Heart right ventricle (tissue), 16 donors: ENCODE measurements around the gene CCM2. TPM values are rescaled to one million over a fixed set of nuclear protein-coding genes. Genes with fewer than 3 reads are reported as not detected.

ENCODE experiments used
- ATAC-seq, 8 donors: fragments of 200-7000 bp; cut with Tn5 transposase; one replicate each; pipeline ENCODE4 v1.9.1; 2020; ENCODE audit warnings: mild to moderate bottlenecking in 8 of 8, moderate library complexity in 8 of 8, moderate number of reproducible peaks in 1 of 8
- DNase-seq, 2 donors: peaks; one replicate each; pipeline ENCODE4 v3.0.0-alpha.2; 2020
- H3K27ac ChIP-seq, 10 donors: fragments of 200-600 bp; sonication (generic) in 2 of 10; one replicate each; pipeline versions ENCODE4 v1.5.0 to v1.8.0; 2020 to 2022; ENCODE audit warnings: mild to moderate bottlenecking in 3 of 10
- H3K27me3 ChIP-seq, 7 donors: fragments of 200-600 bp; one replicate each; pipeline ENCODE4 v1.8.0; 2021 to 2022; ENCODE audit warnings: mild to moderate bottlenecking in 2 of 7
- H3K36me3 ChIP-seq, 9 donors: fragments of 200-600 bp; sonication (generic) in 1 of 9; one replicate each; pipeline versions ENCODE4 v1.5.0 to v1.8.0; 2020 to 2022; ENCODE audit warnings: mild to moderate bottlenecking in 2 of 9
- H3K4me1 ChIP-seq, 9 donors: fragments of 200-600 bp; sonication (generic) in 1 of 9; one replicate each; pipeline versions ENCODE4 v1.5.0 to v1.8.0; 2020 to 2022; ENCODE audit warnings: mild to moderate bottlenecking in 4 of 9
- H3K4me3 ChIP-seq, 10 donors: fragments of 200-600 bp; sonication (generic) in 2 of 10; one replicate each; pipeline versions ENCODE4 v1.5.0 to v1.8.0; 2020 to 2022; ENCODE audit warnings: mild to moderate bottlenecking in 7 of 10, moderate library complexity in 2 of 10
- H3K9me3 ChIP-seq, 11 donors: fragments of 200-600 bp in 10 of 11; sonication (generic) in 2 of 11; one replicate each; pipeline versions ENCODE4 v1.5.0 to v1.8.0; 2013 to 2022; ENCODE audit warnings: mild to moderate bottlenecking in 2 of 11, control low read depth in 1 of 11, moderate library complexity in 1 of 11
- CTCF ChIP-seq, 9 donors: fragments of 200-600 bp; sonication (generic) in 2 of 9; IDR thresholded peaks; one replicate each; pipeline versions ENCODE4 v1.5.0 to v1.8.0; 2021 to 2022; ENCODE audit warnings: antibody characterized with exemption in 9 of 9, mild to moderate bottlenecking in 5 of 9, moderate library complexity in 1 of 9
- WGBS, 2 donors: extraction: QIAGEN DNeasy Blood & Tissue Kit; methylation state at CpG; one replicate each; pipeline ENCODE4 v1.1.7; 2013; ENCODE audit warnings: inconsistent platforms in 1 of 2; 5-methylcytosine and 5-hydroxymethylcytosine counted together
- intact Hi-C, 10 donors: fragments of 100-400 bp; cut with DNase I; formaldehyde crosslinking; loops; one replicate each; pipeline versions ENCODE4 v1.11.1 to v1.14.2; 2022
- polyA plus RNA-seq, 2 donors: library from polyadenylated mRNA; stranded (reverse); fragments of 200-250 nt; gene quantifications; one replicate each; pipeline ENCODE4 v1.2.3, GENCODE V29; 2013
- total RNA-seq, 10 donors: library from RNA; stranded (reverse); fragmentation: NEBNext Ultra II Directional in 3 of 10; extraction: Animal tissue kit (Norgen Biotek cat#: 25700) in 3 of 10; gene quantifications; one replicate each; pipeline versions ENCODE4 v1.2.1 to v1.2.4, GENCODE V29; 2021 to 2023
- donor health status: Arrhythmogenic right ventricular cardiomyopathy.
- donor health status: ischemic (EF 13 %, LVEDD 7.1; RV severe dilation, severe dysfunction).
- donor health status: healthy with polysubstance abuse.
- donor health status: DM: no; HTN: yes; CAD: no.
- donor health status: DM: no; HTN: no; CAD: no.
- donor health status: ischemic (EF 25% LVEDD 6.9; RV normal size, moderate dysfunction).
- donor health status: ischemic (EF 25% LVEDD 5.7; RV mildly dilated, moderate dysfunction).
- donor health status: healthy.
- donor health status: DM: yes; HTN: yes; CAD: no.
- donor health status: Ischemic cardiomyopathy.
- donor health status: ischemic (EF 35%, LVEDD 5.7; RV mildly dilated, moderate dysfunction).
- donor health status: nonischemic (EF 11% LVEDD 7.7; RV severe dilation, severe dysfunction).
- donor health status: DM: yes; HTN: yes; CAD: no.
- donor health status: PGD.
- donor health status: ischemic (EF 29% LVEDD 5.4; RV normal size, mild dysfunction).
- donor health status: nonischemic (EF 23%, LVEDD 6.1; RV moderate dilation, normal function).

CCM2 gene
- total and polyA plus RNA-seq, 12 donors, result 21.5 to 71.1 (median 25.7) TPM

- Histone ChIP-seq H3K9me3 (no peaks in the 10 kb centered on the region), H3K36me3 (peaks cover 0 to 30% (median 13%) of the 10 kb centered on the region in 9 donors), H3K4me1 (peaks cover 0 to 7% (median 0%) of the 10 kb centered on the region in 9 donors), H3K27me3 (no peaks in the 10 kb centered on the region), H3K27ac (no peak overlapping the region), H3K4me3 (no peak overlapping the region)
- intact Hi-C loops, result no loop called here
- ATAC-seq (peak in 1 of 8 donors; percentile 20), DNase-seq (no peak)
- no peak for TF ChIP-seq CTCF (IDR thresholded peaks at IDR 0.05)
- WGBS, 2 donors, result 91 to 93% methylated on average over 17 of the region's 17 CpGs
Measured at GRCh38 chr7:45080265-45080957, 80.4 kb downstream of the CCM2 start.

GRCh38 chr7:45080958-45081669 is 81.1 kb downstream of the CCM2 start:
- H3K9me3 ChIP-seq, result no peaks in the 10 kb centered on the region
- H3K27me3 ChIP-seq, result no peaks in the 10 kb centered on the region
- no peak overlapping the region for H3K4me3 ChIP-seq
- DNase-seq (no peak), ATAC-seq (peak in 1 of 8 donors; percentile 10)
- TF ChIP-seq CTCF (IDR thresholded peaks at IDR 0.05), result no peak
- H3K36me3 ChIP-seq, result peaks cover 0 to 23% (median 7%) of the 10 kb centered on the region in 9 donors
- H3K27ac ChIP-seq, result no peak overlapping the region
- 90 to 93% methylated on average over 14 of the region's 14 CpGs for WGBS, 2 donors
- peaks cover 0 to 7% (median 0%) of the 10 kb centered on the region in 9 donors for H3K4me1 ChIP-seq
- intact Hi-C loops, result no loop called here

- no peaks in the 10 kb centered on the region for H3K9me3 ChIP-seq
- peak in 2 of 8 donors; percentile 2 to 5 for ATAC-seq
- H3K36me3 ChIP-seq, result peaks cover 0 to 18% (median 7%) of the 10 kb centered on the region in 9 donors
- whole genome bisulfite sequencing, 2 donors, result 92 to 97% methylated on average over 9 of the region's 9 CpGs
- DNase-seq, result no peak
- no peak overlapping the region for H3K27ac ChIP-seq
- TF ChIP-seq CTCF (IDR thresholded peaks at IDR 0.05), result no peak
- intact Hi-C loops, result no loop called here
- no peaks in the 10 kb centered on the region for H3K27me3 ChIP-seq
- H3K4me3 ChIP-seq, result no peak overlapping the region
- H3K4me1 ChIP-seq, result peaks cover 0 to 7% (median 0%) of the 10 kb centered on the region in 9 donors
Measured at GRCh38 chr7:45081670-45081974, 81.6 kb downstream of the CCM2 start.

GRCh38 chr7:45082031-45082830 is 82.2 kb downstream of the CCM2 start:
- peaks cover 0 to 7% (median 0%) of the 10 kb centered on the region in 9 donors for H3K4me1 ChIP-seq
- intact Hi-C loops, result no loop called here
- no peaks in the 10 kb centered on the region for H3K9me3 ChIP-seq
- no peak overlapping the region for H3K27ac ChIP-seq
- no peaks in the 10 kb centered on the region for H3K27me3 ChIP-seq
- H3K4me3 ChIP-seq, result no peak overlapping the region
- WGBS, 2 donors, result 71 to 76% methylated on average over 17 to 18 of the region's 18 CpGs
- peak in 6 of 8 donors; percentile 15 to 41 (median 30) for ATAC-seq
- no peak for DNase-seq
- peaks cover 0 to 12% (median 2%) of the 10 kb centered on the region in 9 donors for H3K36me3 ChIP-seq
- no peak for TF ChIP-seq CTCF (IDR thresholded peaks at IDR 0.05)
